ENCODE results near the gene TREML4. TPM values are rescaled to one million over a fixed set of nuclear protein-coding genes. Genes with fewer than 3 reads are reported as not detected.

Gene TREML4
- total RNA-seq, 2 experiments from 2014 or later: not detected

DNA sequence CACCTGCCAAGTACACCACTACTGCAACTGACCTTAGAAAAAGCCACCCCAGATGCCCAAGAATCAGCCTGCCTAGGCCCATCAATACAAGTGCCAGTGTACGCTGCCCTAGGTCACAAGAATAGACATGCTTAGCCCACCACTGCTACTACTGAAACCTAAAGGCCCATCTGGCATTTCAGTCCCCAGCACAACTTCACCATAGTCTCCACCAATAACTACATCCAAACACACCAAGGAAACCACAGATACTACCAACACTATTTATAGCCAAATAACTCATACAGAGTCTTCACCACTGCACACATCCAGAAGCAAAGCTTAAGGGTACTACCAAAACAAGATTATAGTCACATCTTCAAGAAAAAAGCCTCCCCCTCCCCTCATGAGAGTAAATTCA lies 28.2 kb downstream of the TREML4 start:
- H3K4me3 ChIP-seq (ENCODE audit: low read length): no peak overlapping the region
- DNase-seq: no peak
- peaks cover 4% of the 10 kb centered on the region for H3K36me3 Mint-ChIP-seq (ENCODE audit: low read depth)
- H3K27me3 Mint-ChIP-seq: no peaks in the 10 kb centered on the region
- TF ChIP-seq, protein P1, sequence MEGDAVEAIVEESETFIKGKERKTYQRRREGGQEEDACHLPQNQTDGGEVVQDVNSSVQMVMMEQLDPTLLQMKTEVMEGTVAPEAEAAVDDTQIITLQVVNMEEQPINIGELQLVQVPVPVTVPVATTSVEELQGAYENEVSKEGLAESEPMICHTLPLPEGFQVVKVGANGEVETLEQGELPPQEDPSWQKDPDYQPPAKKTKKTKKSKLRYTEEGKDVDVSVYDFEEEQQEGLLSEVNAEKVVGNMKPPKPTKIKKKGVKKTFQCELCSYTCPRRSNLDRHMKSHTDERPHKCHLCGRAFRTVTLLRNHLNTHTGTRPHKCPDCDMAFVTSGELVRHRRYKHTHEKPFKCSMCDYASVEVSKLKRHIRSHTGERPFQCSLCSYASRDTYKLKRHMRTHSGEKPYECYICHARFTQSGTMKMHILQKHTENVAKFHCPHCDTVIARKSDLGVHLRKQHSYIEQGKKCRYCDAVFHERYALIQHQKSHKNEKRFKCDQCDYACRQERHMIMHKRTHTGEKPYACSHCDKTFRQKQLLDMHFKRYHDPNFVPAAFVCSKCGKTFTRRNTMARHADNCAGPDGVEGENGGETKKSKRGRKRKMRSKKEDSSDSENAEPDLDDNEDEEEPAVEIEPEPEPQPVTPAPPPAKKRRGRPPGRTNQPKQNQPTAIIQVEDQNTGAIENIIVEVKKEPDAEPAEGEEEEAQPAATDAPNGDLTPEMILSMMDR (IDR thresholded peaks at IDR 0.05): no peak
- H3K27ac ChIP-seq (ENCODE audit: low read depth in 1 of 2, low read length in 2 of 2): no peak overlapping the region
- peaks cover 0 to 4% of the 10 kb centered on the region in 2 experiments for H3K27me3 ChIP-seq (ENCODE audit: control insufficient read depth in 1 of 2, insufficient read depth in 2 of 2, low read length in 2 of 2)
- no peak for ATAC-seq (ENCODE audit: poor library complexity)
- no peaks in the 10 kb centered on the region for H3K4me1 Mint-ChIP-seq (ENCODE audit: low read depth)
- intact Hi-C loops (cut with DNase I, micrococcal nuclease): no loop called here
- H3K9me3 ChIP-seq (ENCODE audit: control insufficient read depth in 1 of 2, insufficient read depth in 1 of 2, low read length in 2 of 2): peaks cover 0 to 12% of the 10 kb centered on the region in 2 experiments
- H3K36me3 ChIP-seq (ENCODE audit: insufficient read depth, low read length): no peaks in the 10 kb centered on the region
- ChIA-PET POLR2A (no interaction called here), CTCF (no interaction called here)
- H3K4me1 ChIP-seq (ENCODE audit: insufficient read depth, low read length): no peaks in the 10 kb centered on the region
- no peak overlapping the region for H3K27ac Mint-ChIP-seq
- H3K9me3 Mint-ChIP-seq: peaks cover 4% of the 10 kb centered on the region
- no peak overlapping the region for H3K4me3 Mint-ChIP-seq

DNA sequence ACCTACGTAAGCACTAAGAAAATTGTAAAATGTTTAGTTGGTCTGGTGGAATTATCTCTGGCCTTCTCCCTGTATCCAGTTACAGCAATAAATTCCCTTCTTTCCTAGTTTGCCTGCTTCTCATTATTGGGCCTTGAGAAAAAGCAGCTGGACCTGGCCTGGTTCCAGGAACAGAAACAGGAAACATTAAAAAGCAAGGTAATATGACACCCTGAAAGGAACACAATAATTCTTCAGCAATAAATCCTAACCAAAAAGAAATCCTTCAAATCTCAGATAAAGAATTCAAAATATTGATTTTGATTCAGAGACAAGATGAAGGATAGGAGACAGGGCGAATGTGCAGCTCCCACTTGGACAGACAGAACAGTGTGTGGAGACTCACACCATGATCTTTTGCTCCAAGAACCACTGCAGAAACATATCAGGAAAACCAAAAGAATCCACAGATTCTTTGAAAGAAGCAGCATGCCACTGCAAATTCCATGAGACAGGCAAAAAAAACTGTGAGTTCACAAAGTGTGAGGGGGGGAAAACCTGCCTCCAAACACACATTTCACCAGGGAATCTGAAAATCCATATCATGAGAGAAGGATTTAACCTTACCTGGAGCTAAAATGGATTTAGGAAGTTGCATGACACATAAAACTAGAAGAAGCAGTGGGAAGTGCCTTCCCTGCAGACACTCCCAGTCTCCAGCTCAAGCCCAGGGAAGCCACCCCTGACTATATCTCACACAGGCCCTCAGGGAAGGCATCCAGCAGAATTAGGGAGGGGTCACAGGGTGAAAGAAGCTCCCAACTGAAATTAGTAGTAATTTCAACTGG lies 29.4 kb downstream of the TREML4 start:
- no peak overlapping the region for H3K27ac Mint-ChIP-seq
- Histone ChIP-seq H3K27ac (ENCODE audit: low read depth in 1 of 2, low read length in 2 of 2) (no peak overlapping the region), H3K36me3 (ENCODE audit: insufficient read depth, low read length) (no peaks in the 10 kb centered on the region), H3K27me3 (ENCODE audit: control insufficient read depth in 1 of 2, insufficient read depth in 2 of 2, low read length in 2 of 2) (peaks cover 0 to 4% of the 10 kb centered on the region in 2 experiments), H3K9me3 (ENCODE audit: control insufficient read depth in 1 of 2, insufficient read depth in 1 of 2, low read length in 2 of 2) (peaks cover 0 to 23% of the 10 kb centered on the region in 2 experiments), H3K4me3 (ENCODE audit: low read length) (no peak overlapping the region), H3K4me1 (ENCODE audit: insufficient read depth, low read length) (no peaks in the 10 kb centered on the region)
- H3K4me1 Mint-ChIP-seq (ENCODE audit: low read depth): no peaks in the 10 kb centered on the region
- intact Hi-C loops (cut with DNase I, micrococcal nuclease): no loop called here
- peaks cover 9% of the 10 kb centered on the region for H3K9me3 Mint-ChIP-seq
- ChIA-PET POLR2A (no interaction called here), CTCF (no interaction called here)
- ATAC-seq (ENCODE audit: poor library complexity) (no peak), DNase-seq (no peak)
- TF ChIP-seq, protein P1 (IDR thresholded peaks at IDR 0.05): no peak
- H3K4me3 Mint-ChIP-seq: no peak overlapping the region
- peaks cover 14% of the 10 kb centered on the region for H3K36me3 Mint-ChIP-seq (ENCODE audit: low read depth)
- no peaks in the 10 kb centered on the region for H3K27me3 Mint-ChIP-seq

DNA sequence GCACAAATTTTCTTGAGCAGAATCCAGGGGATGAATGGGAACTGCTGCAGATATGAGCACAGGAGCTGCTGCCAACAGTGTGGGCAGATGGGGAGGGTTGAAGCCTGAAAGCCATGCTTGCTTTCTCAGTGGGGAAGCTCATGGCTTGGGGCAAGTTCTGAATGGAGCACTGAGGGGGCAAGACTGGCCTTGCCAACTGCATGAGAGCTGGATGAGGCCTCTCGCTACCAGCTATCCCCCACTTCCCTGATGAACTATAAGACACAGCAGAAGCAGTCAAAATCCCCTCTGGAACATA lies 30.0 kb downstream of the TREML4 start:
- CTCF ChIA-PET: no interaction called here

More for the DNA sequence above, 30.0 kb downstream of the TREML4 start:
- Mint-ChIP-seq H3K27me3 (no peaks in the 10 kb centered on the region), H3K4me1 (ENCODE audit: low read depth) (no peaks in the 10 kb centered on the region), H3K27ac (no peak overlapping the region), H3K9me3 (peaks cover 11% of the 10 kb centered on the region), H3K36me3 (ENCODE audit: low read depth) (peaks cover 15% of the 10 kb centered on the region), H3K4me3 (no peak overlapping the region)
- Histone ChIP-seq H3K27ac (ENCODE audit: low read depth in 1 of 2, low read length in 2 of 2) (no peak overlapping the region), H3K4me3 (ENCODE audit: low read length) (no peak overlapping the region), H3K27me3 (ENCODE audit: control insufficient read depth in 1 of 2, insufficient read depth in 2 of 2, low read length in 2 of 2) (no peaks in the 10 kb centered on the region), H3K9me3 (ENCODE audit: control insufficient read depth in 1 of 2, insufficient read depth in 1 of 2, low read length in 2 of 2) (peaks cover 0 to 26% of the 10 kb centered on the region in 2 experiments), H3K4me1 (ENCODE audit: insufficient read depth, low read length) (no peaks in the 10 kb centered on the region), H3K36me3 (ENCODE audit: insufficient read depth, low read length) (no peaks in the 10 kb centered on the region)
- TF ChIP-seq, protein P1 (IDR thresholded peaks at IDR 0.05): no peak
- intact Hi-C loops (cut with DNase I, micrococcal nuclease): no loop called here
- POLR2A ChIA-PET: no interaction called here
- ATAC-seq (ENCODE audit: poor library complexity) (no peak), DNase-seq (no peak)

Measured in CD4-positive, alpha-beta T cell (primary cell).